Common myeloid progenitor, CD34-positive (primary cell): ENCODE results near the gene PLD5.

Source experiments
- CTCF ChIA-PET: fragments of 350-600 bp; sonication (Branson Sonifier 250); formaldehyde crosslinking; loops from one replicate; lab custom pipeline; 2021; ENCODE audit warnings: antibody characterized with exemption; lab: Charles Lee
- POLR2A ChIA-PET: fragments of 350-600 bp; sonication (Branson Sonifier 250); formaldehyde crosslinking; loops from one replicate; lab custom pipeline; 2021; ENCODE audit warnings: antibody characterized with exemption; lab: Charles Lee
- DNase-seq, 3 donors: peaks; one replicate each; pipeline versions ENCODE4 v3.0.0 to v3.0.0-alpha.2; 2013
- H3K27ac ChIP-seq, 2 experiments: 1 replicate in 1 of 2; 2 replicates in 1 of 2; pipeline ENCODE4 v1.7.0; 2013; ENCODE audit warnings: inconsistent platforms in 2 of 2, low read length in 2 of 2, mild to moderate bottlenecking in 2 of 2, low read depth in 1 of 2, moderate library complexity in 1 of 2; ENCODE audit not compliant: severe bottlenecking in 2 of 2, insufficient read depth in 1 of 2, poor library complexity in 1 of 2
- H3K27me3 ChIP-seq, 5 experiments: replicated peaks in 2 of 5; 1 replicate in 3 of 5; 2 replicates in 2 of 5; pipeline versions ENCODE4 v1.6.1 to v1.7.0; 2013; ENCODE audit warnings: low read length in 4 of 5, mild to moderate bottlenecking in 2 of 5, moderate library complexity in 2 of 5, inconsistent platforms in 1 of 5; ENCODE audit not compliant: insufficient read depth in 5 of 5, control insufficient read depth in 4 of 5
- H3K36me3 ChIP-seq, 4 experiments: 1 replicate in 2 of 4; 2 replicates in 2 of 4; pipeline versions ENCODE4 v1.6.1 to v1.7.0; 2013; ENCODE audit warnings: low read length in 3 of 4, control low read depth in 1 of 4, mild to moderate bottlenecking in 1 of 4; ENCODE audit not compliant: control insufficient read depth in 4 of 4, insufficient read depth in 4 of 4
- H3K4me1 ChIP-seq, 4 experiments: 1 replicate in 3 of 4; 2 replicates in 1 of 4; pipeline versions ENCODE4 v1.6.1 to v1.7.1; 2013; ENCODE audit warnings: low read length in 3 of 4, mild to moderate bottlenecking in 3 of 4, control low read depth in 1 of 4, inconsistent platforms in 1 of 4, moderate library complexity in 1 of 4; ENCODE audit not compliant: control insufficient read depth in 4 of 4, insufficient read depth in 4 of 4; ENCODE audit errors: control extremely low read depth in 1 of 4
- H3K4me3 ChIP-seq, 7 experiments: 1 replicate in 4 of 7; 2 replicates in 3 of 7; pipeline versions ENCODE4 v1.5.1 to v1.7.0; 2013; ENCODE audit warnings: mild to moderate bottlenecking in 7 of 7, low read length in 6 of 7, moderate library complexity in 6 of 7, inconsistent platforms in 2 of 7, low read depth in 2 of 7, control low read depth in 1 of 7; ENCODE audit not compliant: insufficient read depth in 4 of 7, control insufficient read depth in 1 of 7; ENCODE audit errors: extremely low read depth in 1 of 7
- H3K9me3 ChIP-seq, 5 experiments: 1 replicate in 4 of 5; 2 replicates in 1 of 5; pipeline versions ENCODE4 v1.6.1 to v1.7.1; 2013; ENCODE audit warnings: low read length in 4 of 5, mild to moderate bottlenecking in 2 of 5, inconsistent platforms in 1 of 5, low read depth in 1 of 5, moderate library complexity in 1 of 5; ENCODE audit not compliant: control insufficient read depth in 4 of 5, insufficient read depth in 2 of 5; ENCODE audit errors: control extremely low read depth in 1 of 5
- WGBS: methylation state at CpG from one replicate; pipeline ENCODE4 v1.1.5; 2013; ENCODE audit not compliant: insufficient coverage; 5-methylcytosine and 5-hydroxymethylcytosine counted together

The PLD5 gene

GRCh38 chr1:242146652-242147051 lies 377.8 kb downstream of the PLD5 start:
- Histone ChIP-seq H3K9me3 (peaks cover 0 to 3% (median 0%) of the 10 kb centered on the region in 5 experiments), H3K36me3 (no peaks in the 10 kb centered on the region), H3K27ac (peak overlapping the region; percentile 22 to 72), H3K4me3 (peak overlapping the region in 3 of 7 experiments; percentile 29 to 65 (median 65)), H3K27me3 (no peaks in the 10 kb centered on the region), H3K4me1 (peaks cover 0 to 6% (median 3%) of the 10 kb centered on the region in 4 experiments)
- ChIA-PET CTCF (no interaction called here), POLR2A (no interaction called here)
- peak in 1 of 3 donors; percentile 4 for DNase-seq
- WGBS: 50% methylated on average over 3 of the region's 3 CpGs

DNA sequence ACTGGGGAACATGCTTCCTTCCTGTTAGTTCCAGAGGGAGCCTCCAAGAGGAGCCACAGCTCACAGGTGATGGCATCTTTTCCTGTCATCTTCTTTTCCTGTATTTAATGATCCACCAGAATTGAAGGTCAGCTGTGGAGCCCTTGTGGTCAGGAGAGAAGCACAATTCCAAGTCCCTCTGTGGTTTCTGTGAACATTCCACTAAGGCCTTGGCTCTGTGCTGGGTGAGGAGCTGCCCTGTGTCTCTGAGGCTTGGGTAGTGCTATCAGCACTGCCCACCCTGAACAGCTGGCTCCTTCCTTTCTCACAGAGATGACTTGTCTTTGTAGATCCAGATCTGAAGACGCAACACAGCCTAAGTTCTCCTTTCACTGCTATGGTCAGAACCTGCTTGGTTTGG lies 383.7 kb downstream of the PLD5 start:
- Histone ChIP-seq H3K27me3 (no peaks in the 10 kb centered on the region), H3K9me3 (no peaks in the 10 kb centered on the region), H3K4me1 (peaks cover 0 to 14% (median 2%) of the 10 kb centered on the region in 4 experiments), H3K4me3 (no peak overlapping the region), H3K27ac (no peak overlapping the region), H3K36me3 (no peaks in the 10 kb centered on the region)
- ChIA-PET CTCF (no interaction called here), POLR2A (no interaction called here)
- DNase-seq: no peak
- 83% methylated on average over 1 of the region's 1 CpG for WGBS

GRCh38 chr1:242139986-242140385 lies 384.5 kb downstream of the PLD5 start:
- WGBS: 60% methylated on average over 4 of the region's 4 CpGs

GRCh38 chr1:242139442-242139841 lies 385.1 kb downstream of the PLD5 start:
- WGBS: 10% methylated on average over 5 of the region's 6 CpGs

More at GRCh38 chr1:242139986-242140385, 384.5 kb downstream of the PLD5 start:
- ChIA-PET POLR2A (interaction anchor here (0.6 kb wide), 1 partner anchor 1455 kb away, joined by 3 read pairs; no protein-coding TSS in a partner anchor), CTCF (no interaction called here)
- Histone ChIP-seq H3K4me1 (peaks cover 0 to 14% (median 2%) of the 10 kb centered on the region in 4 experiments), H3K27ac (no peak overlapping the region), H3K27me3 (no peaks in the 10 kb centered on the region), H3K9me3 (no peaks in the 10 kb centered on the region), H3K4me3 (no peak overlapping the region), H3K36me3 (no peaks in the 10 kb centered on the region)
- DNase-seq: no peak

GRCh38 chr1:242133796-242134195 lies 390.7 kb downstream of the PLD5 start:
- Histone ChIP-seq H3K4me1 (peaks cover 0 to 2% (median 0%) of the 10 kb centered on the region in 4 experiments), H3K9me3 (peaks cover 0 to 3% (median 0%) of the 10 kb centered on the region in 5 experiments), H3K36me3 (no peaks in the 10 kb centered on the region), H3K27me3 (no peaks in the 10 kb centered on the region), H3K27ac (no peak overlapping the region), H3K4me3 (no peak overlapping the region)
- no peak for DNase-seq
- ChIA-PET POLR2A (no interaction called here), CTCF (no interaction called here)
- 21% methylated on average over 2 of the region's 3 CpGs for WGBS

More at GRCh38 chr1:242139442-242139841, 385.1 kb downstream of the PLD5 start:
- no peaks in the 10 kb centered on the region for H3K9me3 ChIP-seq
- H3K36me3 ChIP-seq: no peaks in the 10 kb centered on the region
- POLR2A ChIA-PET: interaction anchor here (0.6 kb wide), 1 partner anchor 1455 kb away, joined by 3 read pairs; no protein-coding TSS in a partner anchor
- peak overlapping the region in 2 of 7 experiments; percentile 4 to 16 for H3K4me3 ChIP-seq
- peaks cover 0 to 14% (median 2%) of the 10 kb centered on the region in 4 experiments for H3K4me1 ChIP-seq
- H3K27me3 ChIP-seq: no peaks in the 10 kb centered on the region
- CTCF ChIA-PET: no interaction called here
- DNase-seq: peak; percentile 26 to 61 (median 52)
- no peak overlapping the region for H3K27ac ChIP-seq

DNA sequence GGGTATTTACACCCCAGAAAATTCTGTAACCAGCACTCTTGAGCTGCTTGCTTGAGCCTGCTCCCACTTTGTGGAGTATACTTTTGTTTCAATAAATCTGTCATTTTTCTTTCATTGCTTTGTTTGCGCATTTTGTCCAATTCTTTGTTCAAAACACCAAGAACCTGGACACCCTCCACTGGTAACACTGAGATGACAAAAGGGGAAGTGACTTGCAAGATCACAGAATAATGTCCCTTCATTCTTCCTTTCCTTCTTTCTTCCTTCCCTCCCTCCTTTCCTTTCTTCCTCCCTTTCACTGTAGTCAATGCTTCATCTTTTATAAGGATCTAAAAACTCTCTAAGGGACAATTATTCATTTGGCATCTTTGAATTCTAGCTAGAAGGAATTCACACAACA lies 391.1 kb downstream of the PLD5 start:
- H3K27me3 ChIP-seq: no peaks in the 10 kb centered on the region
- H3K4me3 ChIP-seq: no peak overlapping the region
- DNase-seq: no peak
- ChIA-PET CTCF (no interaction called here), POLR2A (no interaction called here)
- H3K4me1 ChIP-seq: no peaks in the 10 kb centered on the region
- no peak overlapping the region for H3K27ac ChIP-seq
- WGBS: 100% methylated on average over 1 of the region's 1 CpG
- peaks cover 0 to 3% (median 0%) of the 10 kb centered on the region in 5 experiments for H3K9me3 ChIP-seq
- no peaks in the 10 kb centered on the region for H3K36me3 ChIP-seq

DNA sequence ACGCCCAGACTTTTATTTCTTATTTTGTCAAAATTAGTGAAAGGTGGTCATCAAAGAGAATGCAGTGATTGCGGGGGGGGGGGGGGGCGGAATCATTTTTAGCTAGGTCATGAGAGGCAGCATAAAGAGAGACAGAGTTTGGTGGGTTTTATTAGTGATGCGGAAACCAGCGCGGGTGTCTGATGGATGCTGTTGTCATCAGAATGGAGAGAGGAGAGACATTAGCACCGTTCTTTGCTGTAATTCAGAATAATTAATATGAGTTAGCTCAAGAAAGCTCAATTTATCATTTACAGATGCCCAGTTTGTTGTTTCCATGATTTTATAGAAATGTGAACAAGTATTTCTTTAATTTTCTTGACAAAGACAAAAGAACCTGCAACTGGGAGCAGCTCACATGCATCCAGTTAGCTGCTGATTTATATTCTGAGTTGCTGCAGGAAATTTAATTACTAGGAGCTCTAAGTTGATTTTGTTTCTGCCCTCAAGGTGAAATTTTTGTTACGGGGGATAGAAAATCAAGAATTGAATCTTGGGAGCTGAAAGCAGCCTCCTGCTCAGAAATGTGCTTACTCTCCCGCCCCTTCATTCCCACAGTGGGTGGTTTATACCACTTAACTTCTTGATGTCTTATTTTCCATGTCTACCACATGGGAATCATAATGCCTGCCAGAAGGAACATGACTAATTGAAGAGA lies 392.2 kb downstream of the PLD5 start:
- no peak for DNase-seq
- ChIA-PET POLR2A (no interaction called here), CTCF (no interaction called here)
- Histone ChIP-seq H3K27ac (no peak overlapping the region), H3K27me3 (no peaks in the 10 kb centered on the region), H3K9me3 (peaks cover 0 to 3% (median 0%) of the 10 kb centered on the region in 5 experiments), H3K4me1 (no peaks in the 10 kb centered on the region), H3K36me3 (no peaks in the 10 kb centered on the region), H3K4me3 (no peak overlapping the region)
- WGBS: 89% methylated on average over 3 of the region's 9 CpGs
